HG03439 (cell line): ENCODE data around the gene SDC3.

ENCODE experiments used
- ATAC-seq: cut with Tn5 transposase; IDR thresholded peaks from one replicate; pipeline ENCODE4 v1.9.1; 2021; ENCODE audit warnings: mild to moderate bottlenecking, moderate library complexity; ENCODE audit not compliant: unreplicated experiment

SDC3 gene

GRCh38 chr1:30891227-30891552, 17.4 kb downstream of the SDC3 start:
- ATAC-seq = no peak

GRCh38 chr1:30890502-30891226, 17.9 kb downstream of the SDC3 start:
- ATAC-seq = no peak

DNA sequence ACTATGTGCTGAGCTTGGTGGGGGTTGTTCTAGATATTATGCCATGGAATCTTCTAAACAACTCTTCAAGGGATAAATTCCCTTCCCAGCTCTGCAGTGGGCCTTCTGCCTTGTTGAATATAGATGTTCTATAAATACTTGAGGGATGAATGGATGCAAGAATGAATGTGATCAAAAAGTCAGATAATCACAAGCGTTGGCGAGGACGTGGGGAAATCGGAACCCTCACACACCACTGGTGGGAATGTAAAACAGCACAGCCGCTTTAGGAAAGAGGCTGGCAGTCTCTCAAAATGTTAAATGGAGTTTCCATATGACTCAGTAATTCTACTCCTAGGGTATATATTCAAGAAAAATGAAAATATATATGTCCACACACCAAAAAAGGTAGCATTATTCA, 19.0 kb downstream of the SDC3 start:
- ATAC-seq = no peak

GRCh38 chr1:30888975-30889374, 19.6 kb downstream of the SDC3 start:
- ATAC-seq = no peak

DNA sequence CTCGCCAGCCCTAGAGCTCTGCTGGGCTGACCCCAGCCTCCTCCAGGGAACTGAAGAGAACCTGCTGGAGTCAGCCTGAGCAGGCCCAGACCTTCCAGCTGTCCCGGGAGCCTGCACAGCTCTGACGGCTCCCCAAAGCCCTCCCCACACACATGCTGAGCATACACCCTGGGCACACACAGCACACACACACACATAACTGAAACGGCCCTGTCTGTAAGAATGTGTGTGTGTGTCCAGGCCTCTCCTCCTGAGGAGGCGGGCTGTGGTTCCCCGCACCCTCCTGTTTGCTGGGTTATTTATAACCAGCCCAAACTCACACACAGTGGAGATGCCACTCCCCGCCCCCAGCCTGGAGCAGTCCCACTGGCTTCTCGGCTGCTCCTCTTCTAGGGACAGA, 20.2 kb downstream of the SDC3 start:
- no peak for ATAC-seq

GRCh38 chr1:30887485-30888315, 20.9 kb downstream of the SDC3 start:
- ATAC-seq = no peak

- no peak for ATAC-seq
Measured at GRCh38 chr1:30886710-30887428, 21.7 kb downstream of the SDC3 start.

DNA sequence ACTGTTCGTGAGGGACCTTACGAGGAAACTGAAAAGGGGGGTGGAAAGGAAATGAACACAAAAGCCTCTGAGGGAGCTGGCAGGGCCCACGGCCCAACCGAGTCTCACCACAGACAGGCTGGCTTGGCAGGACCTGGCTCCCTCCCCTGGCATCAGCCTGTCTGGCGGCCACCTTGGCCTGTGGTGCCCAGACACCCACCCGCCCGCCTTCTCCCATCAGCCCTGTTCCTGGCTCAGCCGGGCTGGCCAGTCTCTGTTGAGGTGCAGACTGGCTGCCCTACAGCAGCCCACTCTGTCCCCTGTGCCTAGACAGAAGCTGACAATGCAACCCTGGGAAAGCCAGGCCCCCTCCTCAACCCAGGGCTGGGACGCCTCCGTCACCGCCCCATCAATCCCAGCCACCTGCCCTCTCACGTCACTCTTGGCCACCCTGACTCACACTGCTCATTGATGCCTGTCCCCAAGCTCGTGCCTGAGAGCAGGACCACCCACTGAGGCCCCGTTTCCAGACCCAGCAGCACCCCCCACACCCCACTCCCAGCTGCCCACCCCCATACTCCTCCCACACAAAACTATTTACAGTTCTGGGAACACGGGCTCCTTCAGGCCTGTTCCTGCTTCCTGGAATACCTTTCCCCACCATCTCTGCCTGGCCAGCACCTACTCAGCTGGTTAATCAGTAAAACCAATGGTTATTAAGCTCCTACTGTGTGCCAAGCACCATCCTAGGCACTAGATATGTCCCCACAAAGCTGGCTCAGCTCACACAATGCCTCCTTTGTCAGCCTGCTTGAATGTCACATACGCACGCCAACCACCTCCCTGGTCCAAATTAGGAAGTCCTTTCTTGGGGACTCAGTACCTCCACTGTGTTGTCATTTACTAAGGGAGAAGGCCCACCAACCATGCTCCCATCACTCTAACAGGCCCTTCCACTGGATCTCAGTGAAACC, 22.7 kb downstream of the SDC3 start:
- ATAC-seq = no peak

DNA sequence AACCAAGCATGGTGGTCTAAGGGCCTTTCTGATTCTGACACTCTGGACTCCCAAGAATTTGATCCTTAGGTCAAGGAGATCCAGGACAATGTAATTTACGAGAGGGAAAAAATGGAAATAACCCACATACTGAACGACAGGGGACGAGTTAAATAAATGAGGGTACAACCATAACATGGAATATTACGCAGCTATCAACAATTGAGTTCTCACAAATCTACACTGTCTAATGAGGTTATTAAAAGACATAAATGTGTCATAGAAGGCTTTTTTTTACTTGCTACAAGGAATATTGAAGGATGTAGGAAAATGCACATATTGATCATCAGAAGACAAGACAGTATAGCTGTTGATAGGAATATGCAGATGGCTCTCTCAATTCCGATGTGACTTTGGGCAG, 23.8 kb downstream of the SDC3 start:
- no peak for ATAC-seq

- ATAC-seq = no peak
Measured at GRCh38 chr1:30883389-30884172, 25.0 kb downstream of the SDC3 start.

- no peak for ATAC-seq
Measured at GRCh38 chr1:30882678-30883388, 25.7 kb downstream of the SDC3 start.

GRCh38 chr1:30881319-30882181, 27.0 kb downstream of the SDC3 start:
- peak; percentile 75 for ATAC-seq

DNA sequence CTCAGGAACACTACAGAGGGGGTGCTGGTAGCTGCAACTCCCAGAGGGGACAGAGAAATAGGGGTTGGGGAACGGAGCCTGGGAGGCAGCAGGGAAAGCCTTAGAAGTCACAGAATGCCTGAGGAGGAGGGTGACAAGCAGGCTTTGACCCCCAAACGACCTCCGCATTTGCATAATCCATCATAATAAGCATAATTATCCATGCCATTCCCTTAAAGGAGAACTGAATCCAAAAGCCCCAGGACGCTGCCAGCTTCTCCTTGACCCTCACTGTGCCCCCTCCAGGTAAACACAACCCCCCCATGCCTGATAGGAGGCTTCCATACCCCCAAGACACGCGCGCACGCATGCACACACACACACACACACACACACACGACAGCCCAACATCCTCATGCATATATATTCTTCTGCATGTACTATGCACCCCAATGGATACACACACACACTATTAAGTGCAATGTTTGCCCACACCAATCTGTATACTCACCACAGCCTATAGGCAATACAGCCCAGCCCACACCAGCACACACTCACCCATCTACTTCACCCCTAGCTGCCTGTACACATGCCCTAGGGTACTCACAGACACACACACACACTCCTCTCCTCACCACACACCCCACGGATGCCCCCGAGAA, 27.8 kb downstream of the SDC3 start:
- ATAC-seq = no peak

DNA sequence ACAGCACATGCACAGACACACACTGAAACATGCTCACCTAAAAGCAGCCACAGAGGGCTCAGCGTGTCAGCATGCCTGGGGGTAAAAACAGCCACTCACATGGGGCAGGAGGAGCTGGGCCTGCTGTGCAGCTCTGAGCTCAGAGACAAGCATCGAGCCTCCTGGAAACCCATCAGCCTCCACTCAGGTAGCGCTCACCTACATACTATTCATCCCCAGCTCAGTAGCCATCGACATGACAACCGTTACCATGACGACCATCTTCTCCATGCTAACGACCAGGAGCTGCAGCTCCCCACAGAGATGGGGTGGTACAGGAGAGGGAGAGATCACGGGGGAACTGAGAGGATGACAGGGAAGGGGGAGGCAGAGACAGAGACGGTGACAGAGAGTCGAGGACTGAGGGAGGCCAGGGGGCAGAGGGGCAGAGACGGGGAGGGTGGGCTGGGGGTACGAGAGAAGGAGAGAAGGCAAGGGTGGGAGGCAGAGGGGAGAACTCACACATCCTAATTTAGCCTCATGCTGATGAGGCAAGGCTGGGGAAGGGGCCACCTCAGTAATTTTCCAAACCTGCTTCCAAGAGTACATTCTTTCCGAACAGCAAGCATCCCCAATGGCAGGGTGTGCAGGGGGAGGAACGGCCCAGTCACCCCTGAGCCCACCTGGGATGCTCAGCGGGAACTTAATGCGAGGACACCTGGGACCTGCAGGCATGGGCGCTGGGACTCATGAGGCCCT, 28.4 kb downstream of the SDC3 start:
- ATAC-seq = no peak

DNA sequence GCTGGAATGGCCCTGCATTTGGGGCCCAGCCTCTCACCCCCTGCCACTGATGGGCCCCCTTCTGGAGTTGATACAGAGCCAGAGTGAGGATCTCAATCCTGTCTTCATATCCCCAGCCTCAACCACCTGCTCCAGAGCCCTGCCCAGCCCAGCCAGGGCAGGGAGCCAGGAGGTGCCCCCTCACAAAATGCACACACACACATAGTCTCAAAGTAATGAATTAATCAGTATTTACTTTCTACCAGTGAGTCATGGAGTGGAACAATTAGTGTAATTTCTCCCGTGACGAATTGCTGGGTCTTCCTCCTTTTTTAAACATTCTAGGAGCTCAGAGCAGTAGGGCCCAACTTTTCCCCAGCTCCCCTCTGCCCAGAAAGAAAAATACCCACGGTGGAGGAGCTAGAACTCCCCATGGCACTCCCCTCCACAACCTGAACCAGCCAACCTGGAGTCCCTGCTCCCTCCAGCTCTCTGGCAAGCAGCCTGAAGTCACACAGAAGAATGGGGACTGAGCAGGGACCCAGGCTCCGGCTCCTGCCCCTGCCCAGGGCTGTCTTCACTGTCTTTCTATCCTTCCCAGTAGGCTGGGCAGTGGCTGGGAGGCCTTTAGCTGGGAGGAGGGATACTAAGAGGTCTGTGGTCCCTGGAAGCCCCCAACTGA, 29.3 kb downstream of the SDC3 start:
- no peak for ATAC-seq

DNA sequence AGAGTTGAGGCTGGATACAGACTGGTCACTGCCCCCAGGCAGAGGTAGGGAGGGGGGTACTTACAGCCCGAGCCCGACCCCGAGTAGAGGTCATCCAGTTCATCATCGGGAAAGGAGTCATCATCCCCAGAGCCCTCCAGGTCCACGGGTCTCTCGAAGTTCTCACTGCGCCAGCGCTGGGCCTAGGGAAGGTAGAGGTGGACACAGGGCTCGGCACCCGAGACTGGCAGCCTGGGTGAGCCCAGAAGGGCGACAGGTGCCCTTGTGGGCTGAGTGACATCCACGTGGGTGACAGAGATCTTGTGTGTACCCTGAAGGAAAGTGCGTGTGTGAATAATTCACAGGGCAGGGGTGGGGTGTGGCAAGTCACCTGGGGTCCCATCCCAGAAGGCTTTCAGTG, 30.0 kb downstream of the SDC3 start:
- ATAC-seq = no peak

DNA sequence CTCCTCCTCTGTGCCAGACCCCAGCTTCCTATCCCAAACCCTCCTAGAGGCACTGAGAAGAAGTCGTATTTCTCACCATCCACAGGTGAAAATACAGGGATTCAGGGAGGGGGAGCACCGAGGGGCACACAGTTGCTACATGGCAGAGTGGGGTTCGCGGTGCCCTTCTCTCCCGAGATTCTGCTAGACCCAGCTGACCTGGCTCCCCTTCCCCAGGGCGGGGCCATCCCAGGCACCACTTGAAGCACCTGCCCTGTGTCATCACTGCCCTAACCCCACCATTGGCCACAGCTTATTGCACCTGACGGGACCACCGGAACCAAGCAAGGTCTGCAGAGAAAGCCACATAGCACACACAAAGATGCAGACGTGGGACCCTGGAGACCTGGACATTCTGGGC, 30.5 kb downstream of the SDC3 start:
- ATAC-seq = no peak
